Activated CD8-positive, alpha-beta T cell treated with anti-CD3 and anti-CD28 coated beads for 36 hours (primary cell): ENCODE measurements around the gene LAMA4. TPM values are rescaled to one million over a fixed set of nuclear protein-coding genes. Genes with fewer than 3 reads are reported as not detected.

Source experiments
- ATAC-seq: fragments of 200-7000 bp; cut with Tn5 transposase; one replicate; pipeline ENCODE4 v1.10.0; 2021; ENCODE audit warnings: mild to moderate bottlenecking, moderate library complexity
- CTCF ChIA-PET: fragments of 350-600 bp; sonication (Branson Sonifier 250); formaldehyde crosslinking; loops from one replicate; lab custom pipeline; 2021; ENCODE audit warnings: antibody characterized with exemption; lab: Charles Lee
- POLR2A ChIA-PET: fragments of 350-600 bp; sonication (Branson Sonifier 250); formaldehyde crosslinking; loops from one replicate; lab custom pipeline; 2021; ENCODE audit warnings: antibody characterized with exemption; lab: Charles Lee
- DNase-seq: peaks from one replicate; pipeline ENCODE4 v3.0.0-alpha.2; 2020
- H3K27ac Mint-ChIP-seq: one replicate; pipeline ENCODE4 v1.8.0; 2021; ENCODE audit warnings: mild to moderate bottlenecking, mixed read lengths
- H3K27me3 Mint-ChIP-seq: one replicate; pipeline ENCODE4 v1.8.0; 2021; ENCODE audit warnings: mixed read lengths
- H3K36me3 Mint-ChIP-seq: one replicate; pipeline ENCODE4 v1.8.0; 2021; ENCODE audit warnings: low read depth, mixed read lengths
- H3K4me1 Mint-ChIP-seq: one replicate; pipeline ENCODE4 v1.8.0; 2021; ENCODE audit warnings: low read depth, mixed read lengths
- H3K4me3 Mint-ChIP-seq: one replicate; pipeline ENCODE4 v1.8.0; 2021; ENCODE audit warnings: mild to moderate bottlenecking, moderate library complexity, mixed read lengths
- H3K9me3 Mint-ChIP-seq: one replicate; pipeline ENCODE4 v1.8.0; 2021; ENCODE audit warnings: mixed read lengths
- intact Hi-C: fragments of 100-400 bp; cut with micrococcal nuclease; formaldehyde crosslinking; loops from one replicate; pipeline ENCODE4 v1.10.0; 2022
- total RNA-seq, 2 experiments: library from RNA; stranded (reverse); gene quantifications; one replicate each; pipeline ENCODE4 v1.2.3, GENCODE V29; 2021
- TF ChIP-seq, protein P1 (sequence below): fragments of 200-600 bp; IDR thresholded peaks from one replicate; pipeline ENCODE4 v1.8.0; 2022; ENCODE audit warnings: antibody characterized with exemption, mild to moderate bottlenecking

Gene LAMA4
- total RNA-seq, 2 experiments from 2014 or later: not detected

DNA sequence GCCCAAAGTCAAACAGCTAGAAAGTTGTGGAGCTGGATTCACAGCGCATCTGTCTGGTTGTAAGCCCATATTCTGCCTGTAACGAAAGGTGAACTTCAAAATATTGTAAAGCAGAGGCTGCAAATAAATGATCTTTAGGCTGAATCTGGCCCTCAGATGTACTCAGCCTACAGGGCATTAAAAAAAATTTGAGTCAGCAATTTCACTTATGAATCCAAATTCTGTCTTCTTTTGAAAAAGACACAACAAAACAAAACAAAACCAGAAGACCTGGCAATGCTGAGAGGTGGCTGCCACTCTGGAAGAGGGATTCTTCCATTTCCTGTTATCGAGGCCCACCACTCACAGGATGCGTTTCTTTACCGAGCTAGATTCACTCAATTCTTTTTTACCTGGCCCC, 7.1 kb downstream of the LAMA4 start:
- ChIA-PET POLR2A (no interaction called here), CTCF (interaction anchor here (1.1 to 1.4 kb wide), 2 partner anchors 11 to 64 kb away, joined by 3 to 4 read pairs; no protein-coding TSS in a partner anchor)
- intact Hi-C loops: no loop called here
- Mint-ChIP-seq H3K9me3 (no peaks in the 10 kb centered on the region), H3K27ac (no peak overlapping the region), H3K4me1 (peaks cover 3% of the 10 kb centered on the region), H3K27me3 (peaks cover 12% of the 10 kb centered on the region), H3K4me3 (no peak overlapping the region), H3K36me3 (no peaks in the 10 kb centered on the region)
- DNase-seq (no peak), ATAC-seq (no peak)
- TF ChIP-seq, protein P1, sequence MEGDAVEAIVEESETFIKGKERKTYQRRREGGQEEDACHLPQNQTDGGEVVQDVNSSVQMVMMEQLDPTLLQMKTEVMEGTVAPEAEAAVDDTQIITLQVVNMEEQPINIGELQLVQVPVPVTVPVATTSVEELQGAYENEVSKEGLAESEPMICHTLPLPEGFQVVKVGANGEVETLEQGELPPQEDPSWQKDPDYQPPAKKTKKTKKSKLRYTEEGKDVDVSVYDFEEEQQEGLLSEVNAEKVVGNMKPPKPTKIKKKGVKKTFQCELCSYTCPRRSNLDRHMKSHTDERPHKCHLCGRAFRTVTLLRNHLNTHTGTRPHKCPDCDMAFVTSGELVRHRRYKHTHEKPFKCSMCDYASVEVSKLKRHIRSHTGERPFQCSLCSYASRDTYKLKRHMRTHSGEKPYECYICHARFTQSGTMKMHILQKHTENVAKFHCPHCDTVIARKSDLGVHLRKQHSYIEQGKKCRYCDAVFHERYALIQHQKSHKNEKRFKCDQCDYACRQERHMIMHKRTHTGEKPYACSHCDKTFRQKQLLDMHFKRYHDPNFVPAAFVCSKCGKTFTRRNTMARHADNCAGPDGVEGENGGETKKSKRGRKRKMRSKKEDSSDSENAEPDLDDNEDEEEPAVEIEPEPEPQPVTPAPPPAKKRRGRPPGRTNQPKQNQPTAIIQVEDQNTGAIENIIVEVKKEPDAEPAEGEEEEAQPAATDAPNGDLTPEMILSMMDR: no peak

DNA sequence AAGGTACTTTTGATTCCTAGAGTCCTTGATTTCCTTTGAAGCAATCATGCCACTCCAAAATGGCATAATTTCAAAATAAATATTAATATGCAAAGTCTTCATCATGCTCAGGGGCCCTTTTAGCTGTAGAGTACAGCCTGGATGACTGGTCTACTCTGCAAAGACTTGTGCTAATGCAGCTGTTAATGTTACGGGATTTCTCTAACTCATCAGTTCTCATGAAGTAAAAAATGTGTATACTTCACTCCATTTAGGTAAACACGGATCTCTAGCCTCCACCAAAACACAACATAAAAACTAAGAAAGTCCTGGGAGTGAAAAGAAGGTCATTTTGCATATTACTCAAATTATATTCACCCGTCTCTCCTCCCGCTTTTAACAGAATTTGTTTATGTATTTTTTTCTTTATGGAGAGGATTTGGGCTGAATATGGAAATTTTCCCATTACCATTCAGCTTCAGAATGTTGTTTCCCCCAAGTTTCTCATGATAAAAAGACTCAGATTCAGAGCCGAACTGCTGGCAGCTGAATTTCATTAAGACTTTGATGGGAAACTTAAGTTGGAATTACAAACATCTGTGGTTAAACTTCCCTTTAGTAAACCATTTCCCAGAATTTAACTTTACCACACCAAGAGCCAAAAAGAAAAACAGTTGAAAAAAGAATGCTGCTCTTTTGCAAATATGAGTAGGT, 8.7 kb downstream of the LAMA4 start:
- ChIA-PET CTCF (interaction anchor here (2.6 kb wide), 1 partner anchor 65 kb away, joined by 6 read pairs; no protein-coding TSS in a partner anchor), POLR2A (interaction anchor here (1.0 kb wide), 1 partner anchor 9 kb away, joined by 3 read pairs; no protein-coding TSS in a partner anchor)
- H3K4me1 Mint-ChIP-seq: peaks cover 9% of the 10 kb centered on the region
- no peaks in the 10 kb centered on the region for H3K9me3 Mint-ChIP-seq
- ATAC-seq (no peak), DNase-seq (no peak)
- TF ChIP-seq, protein P1: no peak
- intact Hi-C loops: no loop called here
- H3K36me3 Mint-ChIP-seq: no peaks in the 10 kb centered on the region
- H3K27ac Mint-ChIP-seq: no peak overlapping the region
- H3K27me3 Mint-ChIP-seq: peaks cover 10% of the 10 kb centered on the region
- H3K4me3 Mint-ChIP-seq: no peak overlapping the region

DNA sequence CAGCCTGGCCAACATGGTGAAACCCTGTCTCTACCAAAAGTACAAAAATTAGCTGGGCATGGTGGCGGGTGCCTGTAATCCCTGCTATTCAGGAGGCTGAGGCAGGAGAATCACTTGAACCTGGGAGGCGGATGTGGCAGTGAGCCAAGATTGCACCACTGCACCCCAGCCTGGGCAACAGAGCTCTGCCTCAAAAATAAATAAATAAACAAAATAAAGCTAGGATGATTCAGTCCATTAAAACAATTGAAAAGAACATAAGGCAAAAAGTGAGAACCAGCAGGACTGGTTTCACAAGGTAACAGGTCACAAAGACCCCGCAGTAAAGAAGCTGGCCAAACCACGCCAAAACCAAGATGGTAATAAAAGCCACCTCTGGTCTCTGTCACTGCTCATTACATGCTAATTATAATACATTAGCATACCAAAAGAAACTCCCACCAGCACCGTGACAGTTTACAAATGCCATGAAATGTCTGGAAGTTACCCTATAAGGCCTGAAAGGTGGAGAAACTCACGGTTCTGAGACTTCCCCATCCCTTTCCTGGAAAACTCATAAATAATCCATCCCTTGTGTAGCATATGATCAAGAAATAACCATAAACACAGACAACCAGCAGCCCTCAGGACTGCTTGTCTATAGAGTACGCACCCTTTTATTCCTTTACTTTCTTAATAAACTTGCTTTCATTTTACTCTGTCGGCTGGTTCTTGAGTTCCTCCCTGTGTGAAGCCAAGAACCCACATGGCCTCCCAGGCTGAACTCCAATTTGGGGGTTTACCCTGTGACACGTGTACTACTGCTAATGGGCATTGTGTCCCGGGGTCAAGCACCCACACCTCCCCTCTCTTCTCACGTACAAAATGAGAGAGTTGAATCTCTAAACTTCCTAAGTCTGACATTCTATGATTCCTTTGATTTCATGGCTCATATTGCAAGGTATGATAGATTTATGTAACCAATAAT, 10.2 kb downstream of the LAMA4 start:
- intact Hi-C loops: no loop called here
- Mint-ChIP-seq H3K4me1 (peaks cover 9% of the 10 kb centered on the region), H3K36me3 (no peaks in the 10 kb centered on the region), H3K27me3 (peaks cover 6% of the 10 kb centered on the region), H3K9me3 (no peaks in the 10 kb centered on the region), H3K4me3 (no peak overlapping the region), H3K27ac (no peak overlapping the region)
- TF ChIP-seq, protein P1: no peak
- no peak for ATAC-seq
- POLR2A ChIA-PET: interaction anchor here (1.0 kb wide), 1 partner anchor 7 kb away, joined by 3 read pairs; no protein-coding TSS in a partner anchor
- DNase-seq: no peak
- CTCF ChIA-PET: interaction anchor here (2.6 kb wide), 1 partner anchor 64 kb away, joined by 6 read pairs; no protein-coding TSS in a partner anchor

DNA sequence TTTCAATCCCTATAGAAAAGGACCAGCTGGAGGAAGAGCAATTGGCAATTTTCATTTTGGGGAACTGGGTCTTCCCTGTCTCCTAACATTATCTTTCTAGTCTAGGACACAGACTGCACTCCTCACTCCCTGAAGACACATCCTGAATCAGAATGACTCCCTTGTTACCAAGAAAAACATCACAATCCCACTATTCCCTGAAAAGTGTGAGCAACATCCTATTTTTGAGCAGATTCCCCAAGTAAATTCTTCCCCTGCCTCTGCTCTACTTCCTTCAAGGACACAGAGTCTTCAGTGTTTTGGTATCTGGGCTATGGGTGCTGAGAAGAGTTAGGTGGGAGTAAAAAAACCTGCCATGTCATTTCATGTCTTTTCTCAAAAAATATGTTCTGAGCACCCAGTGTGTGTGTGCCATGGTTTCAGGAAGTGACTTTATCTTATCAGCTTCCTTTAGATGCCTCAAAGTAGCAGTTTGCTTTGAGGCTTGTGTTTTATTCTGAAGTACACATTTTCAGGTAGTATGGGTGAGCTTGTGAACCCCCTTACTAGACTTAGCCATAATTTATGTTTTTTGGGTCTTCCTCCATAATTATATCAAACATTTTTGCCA, 12.4 kb downstream of the LAMA4 start:
- intact Hi-C loops: no loop called here
- ATAC-seq (peak; percentile 30), DNase-seq (no peak)
- Mint-ChIP-seq H3K4me1 (peaks cover 9% of the 10 kb centered on the region), H3K27ac (no peak overlapping the region), H3K9me3 (no peaks in the 10 kb centered on the region), H3K4me3 (no peak overlapping the region), H3K36me3 (no peaks in the 10 kb centered on the region), H3K27me3 (peaks cover 10% of the 10 kb centered on the region)
- TF ChIP-seq, protein P1: no peak
- POLR2A ChIA-PET: no interaction called here
- CTCF ChIA-PET: interaction anchor here (0.9 to 1.3 kb wide), 3 partner anchors 12 to 46 kb away, joined by 3 read pairs; partner anchors contain the start of gene LAMA4
